Mucosa of rectum (tissue), 2 donors: ENCODE measurements around the gene ZNF493.
A peak's percentile ranks its signal among the peaks of the same experiment; 100 is the strongest.

Experiments
- H3K27ac ChIP-seq, 2 donors: one replicate each; pipeline ENCODE4 v1.7.0; 2013; ENCODE audit warnings: inconsistent platforms in 2 of 2, low read depth in 2 of 2, low read length in 2 of 2
- H3K27me3 ChIP-seq, 2 donors: one replicate each; pipeline ENCODE4 v1.7.0; 2013; ENCODE audit warnings: low read length in 2 of 2; ENCODE audit not compliant: control insufficient read depth in 2 of 2, insufficient read depth in 2 of 2
- H3K36me3 ChIP-seq, 2 donors: one replicate each; pipeline ENCODE4 v1.7.0; 2013; ENCODE audit warnings: low read length in 2 of 2; ENCODE audit not compliant: control insufficient read depth in 2 of 2, insufficient read depth in 2 of 2
- H3K4me1 ChIP-seq, 2 donors: one replicate each; pipeline ENCODE4 v1.7.0; 2013; ENCODE audit warnings: low read length in 2 of 2, mild to moderate bottlenecking in 1 of 2; ENCODE audit not compliant: control insufficient read depth in 2 of 2, insufficient read depth in 2 of 2
- H3K4me3 ChIP-seq, 2 donors: one replicate each; pipeline ENCODE4 v1.7.0; 2013; ENCODE audit warnings: low read length in 2 of 2
- H3K9ac ChIP-seq, 2 donors: one replicate each; pipeline ENCODE4 v1.7.0; 2013; ENCODE audit warnings: low read length in 2 of 2, low read depth in 1 of 2, mild to moderate bottlenecking in 1 of 2
- H3K9me3 ChIP-seq, 2 donors: one replicate each; pipeline ENCODE4 v1.7.0; 2013; ENCODE audit warnings: low read length in 2 of 2; ENCODE audit not compliant: control insufficient read depth in 2 of 2
- donor health status: healthy.
- donor health status: Normal muscosa, but diverticular disease.

Gene ZNF493

GRCh38 chr19:21460686-21461085, 63.8 kb downstream of the ZNF493 start:
- no peaks in the 10 kb centered on the region for H3K27me3 ChIP-seq
- peaks cover 4% of the 10 kb centered on the region in 2 donors for H3K9me3 ChIP-seq
- no peaks in the 10 kb centered on the region for H3K36me3 ChIP-seq
- no peak overlapping the region for H3K4me3 ChIP-seq
- H3K9ac ChIP-seq = no peak overlapping the region
- H3K27ac ChIP-seq = no peak overlapping the region
- H3K4me1 ChIP-seq = no peaks in the 10 kb centered on the region

GRCh38 chr19:21462540-21462939, 65.6 kb downstream of the ZNF493 start:
- Histone ChIP-seq H3K9me3 (peaks cover 4% of the 10 kb centered on the region in 2 donors), H3K4me1 (no peaks in the 10 kb centered on the region), H3K27me3 (no peaks in the 10 kb centered on the region), H3K4me3 (no peak overlapping the region), H3K9ac (no peak overlapping the region), H3K27ac (no peak overlapping the region), H3K36me3 (no peaks in the 10 kb centered on the region)

GRCh38 chr19:21463449-21464105, 66.6 kb downstream of the ZNF493 start:
- Histone ChIP-seq H3K4me3 (peak overlapping the region in 1 of 2 donors; percentile 52), H3K9ac (no peak overlapping the region), H3K4me1 (no peaks in the 10 kb centered on the region), H3K9me3 (peaks cover 0 to 4% of the 10 kb centered on the region in 2 donors), H3K27me3 (no peaks in the 10 kb centered on the region), H3K27ac (no peak overlapping the region), H3K36me3 (no peaks in the 10 kb centered on the region)

- no peak overlapping the region for H3K4me3 ChIP-seq
- no peak overlapping the region for H3K27ac ChIP-seq
- H3K4me1 ChIP-seq = no peaks in the 10 kb centered on the region
Measured at GRCh38 chr19:21466627-21467026, 69.7 kb downstream of the ZNF493 start.

GRCh38 chr19:21468791-21469190, 71.9 kb downstream of the ZNF493 start:
- Histone ChIP-seq H3K4me1 (no peaks in the 10 kb centered on the region), H3K27me3 (no peaks in the 10 kb centered on the region), H3K36me3 (no peaks in the 10 kb centered on the region), H3K27ac (no peak overlapping the region), H3K4me3 (no peak overlapping the region), H3K9me3 (peaks cover 0 to 2% of the 10 kb centered on the region in 2 donors), H3K9ac (no peak overlapping the region)

More at GRCh38 chr19:21466627-21467026, 69.7 kb downstream of the ZNF493 start:
- Histone ChIP-seq H3K9ac (no peak overlapping the region), H3K9me3 (peaks cover 0 to 4% of the 10 kb centered on the region in 2 donors), H3K27me3 (no peaks in the 10 kb centered on the region), H3K36me3 (no peaks in the 10 kb centered on the region)

- Histone ChIP-seq H3K9me3 (no peaks in the 10 kb centered on the region), H3K9ac (no peak overlapping the region), H3K27ac (no peak overlapping the region), H3K4me3 (no peak overlapping the region), H3K36me3 (no peaks in the 10 kb centered on the region), H3K4me1 (peaks cover 0 to 3% of the 10 kb centered on the region in 2 donors), H3K27me3 (no peaks in the 10 kb centered on the region)
Measured at GRCh38 chr19:21472507-21472906, 75.6 kb downstream of the ZNF493 start.

- no peak overlapping the region for H3K9ac ChIP-seq
- H3K9me3 ChIP-seq = no peaks in the 10 kb centered on the region
- H3K27ac ChIP-seq = no peak overlapping the region
- peak overlapping the region; percentile 39 to 62 for H3K4me3 ChIP-seq
- H3K27me3 ChIP-seq = no peaks in the 10 kb centered on the region
- peaks cover 0 to 3% of the 10 kb centered on the region in 2 donors for H3K4me1 ChIP-seq
- no peaks in the 10 kb centered on the region for H3K36me3 ChIP-seq
Measured at GRCh38 chr19:21474671-21475181, 77.8 kb downstream of the ZNF493 start.
